ENCODE measurements around the gene CX3CR1. TPM values are rescaled to one million over a fixed set of nuclear protein-coding genes. Genes with fewer than 3 reads are reported as not detected.
A peak's percentile ranks its signal among the peaks of the same experiment; 100 is the strongest.
"Not testable (repeated sequence)": the region's sequence is repeated elsewhere in the genome, so short reads cannot be mapped to it uniquely, and the experiment has no call there.

CX3CR1 gene
- total RNA-seq, 1 donor from 2014 or later: 0.21 TPM

DNA sequence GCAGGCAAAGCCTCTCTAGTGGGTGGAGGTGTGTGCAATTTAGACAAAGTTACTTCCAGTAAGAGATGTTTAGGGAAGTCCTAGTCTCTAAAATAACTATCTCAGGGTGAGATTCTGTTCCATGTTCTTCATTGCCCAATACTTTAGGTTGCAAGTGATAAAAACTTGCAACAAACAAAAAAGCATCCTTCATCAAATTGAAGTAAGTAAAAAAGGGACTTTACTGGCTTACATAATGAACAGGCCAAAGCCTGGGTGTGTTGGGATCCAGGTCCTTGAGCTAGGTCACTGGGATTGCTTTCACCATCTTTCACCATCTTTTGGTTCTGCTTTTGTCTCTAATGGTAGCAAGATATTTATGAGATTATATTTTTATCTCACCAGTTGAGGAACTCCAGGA, 38.3 kb downstream of the CX3CR1 start:
- no peak for DNase-seq
- intact Hi-C loops (cut with micrococcal nuclease): no loop called here
- no peaks in the 10 kb centered on the region for H3K36me3 Mint-ChIP-seq (ENCODE audit: low read depth)
- H3K4me1 Mint-ChIP-seq: no peaks in the 10 kb centered on the region
- no peak overlapping the region for H3K4me3 Mint-ChIP-seq
- H3K27ac Mint-ChIP-seq: no peak overlapping the region
- H3K9me3 Mint-ChIP-seq: no peaks in the 10 kb centered on the region
- H3K27me3 Mint-ChIP-seq: peaks cover 58% of the 10 kb centered on the region

DNA sequence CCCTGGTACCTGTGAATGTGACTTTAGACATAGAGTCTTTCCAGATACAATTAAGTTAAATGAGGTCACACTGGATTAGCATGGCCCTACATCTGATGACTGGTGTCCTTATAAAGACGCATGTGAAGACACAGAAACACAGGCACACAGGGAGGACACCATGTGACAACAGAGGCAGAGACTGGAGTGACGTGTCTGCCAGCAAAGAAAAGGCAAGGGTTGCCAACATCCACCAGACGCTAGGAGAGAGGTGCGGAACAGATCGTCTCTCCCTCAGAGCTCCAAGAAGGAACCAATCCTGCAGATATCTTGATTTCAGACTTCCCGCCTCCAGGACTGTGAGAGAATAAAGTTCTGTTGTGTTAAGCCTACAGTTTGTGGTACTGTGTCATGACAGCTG, 42.8 kb downstream of the CX3CR1 start:
- Mint-ChIP-seq H3K4me1 (peaks cover 22% of the 10 kb centered on the region), H3K27ac (no peak overlapping the region), H3K9me3 (no peaks in the 10 kb centered on the region), H3K4me3 (no peak overlapping the region), H3K36me3 (ENCODE audit: low read depth) (no peaks in the 10 kb centered on the region), H3K27me3 (peaks cover 48% of the 10 kb centered on the region)
- intact Hi-C loops (cut with micrococcal nuclease): no loop called here
- peak; percentile 53 for DNase-seq

DNA sequence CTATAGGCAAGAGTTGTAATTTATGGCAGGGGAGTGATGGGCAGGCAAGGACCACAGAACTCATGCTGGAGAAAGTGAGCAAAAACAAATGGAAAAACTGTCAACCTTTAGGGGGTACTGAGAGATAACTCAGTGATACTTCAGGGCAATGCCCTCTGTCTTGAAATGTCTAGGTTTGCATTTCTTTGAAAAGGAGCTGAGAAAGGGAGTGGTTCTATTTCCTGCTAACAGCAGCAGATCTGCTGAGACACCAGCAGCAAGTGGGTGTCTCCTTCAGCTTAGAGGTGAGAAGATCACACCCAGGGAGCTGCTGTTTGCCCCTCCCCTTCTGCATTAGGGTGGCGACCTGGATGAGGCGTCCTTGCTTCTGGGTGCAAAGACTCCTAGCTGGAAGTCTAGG, 45.2 kb downstream of the CX3CR1 start:
- H3K27ac Mint-ChIP-seq: peak overlapping the region; percentile 55
- peaks cover 60% of the 10 kb centered on the region for H3K27me3 Mint-ChIP-seq
- no peaks in the 10 kb centered on the region for H3K36me3 Mint-ChIP-seq (ENCODE audit: low read depth)
- H3K4me1 Mint-ChIP-seq: peaks cover 24% of the 10 kb centered on the region
- no peaks in the 10 kb centered on the region for H3K9me3 Mint-ChIP-seq
- intact Hi-C loops (cut with micrococcal nuclease): no loop called here
- H3K4me3 Mint-ChIP-seq: peak overlapping the region; percentile 54
- peak; percentile 83 for DNase-seq

DNA sequence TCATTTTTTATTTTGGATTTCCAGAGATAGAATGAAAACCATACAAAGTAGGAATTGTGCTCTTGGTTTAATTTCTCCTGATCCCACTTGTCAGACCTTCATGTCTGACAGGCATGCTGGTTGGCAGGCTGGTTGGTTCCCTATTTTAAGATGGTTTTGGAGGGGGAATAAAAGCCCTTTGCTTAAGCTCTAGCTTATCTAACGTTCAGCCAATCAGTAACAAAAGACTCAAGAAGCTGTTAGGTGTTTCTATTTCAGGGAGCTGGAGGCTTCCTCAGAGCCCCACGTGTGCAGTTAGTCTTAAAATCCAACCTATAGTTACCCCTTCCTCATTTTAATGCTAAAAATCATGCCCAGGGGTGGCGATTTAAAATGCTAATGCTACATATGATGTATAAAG, 47.0 kb downstream of the CX3CR1 start:
- Mint-ChIP-seq H3K4me1 (peaks cover 24% of the 10 kb centered on the region), H3K27me3 (peaks cover 54% of the 10 kb centered on the region), H3K27ac (no peak overlapping the region), H3K36me3 (ENCODE audit: low read depth) (no peaks in the 10 kb centered on the region), H3K4me3 (no peak overlapping the region), H3K9me3 (no peaks in the 10 kb centered on the region)
- intact Hi-C loops (cut with micrococcal nuclease): no loop called here
- no peak for DNase-seq

DNA sequence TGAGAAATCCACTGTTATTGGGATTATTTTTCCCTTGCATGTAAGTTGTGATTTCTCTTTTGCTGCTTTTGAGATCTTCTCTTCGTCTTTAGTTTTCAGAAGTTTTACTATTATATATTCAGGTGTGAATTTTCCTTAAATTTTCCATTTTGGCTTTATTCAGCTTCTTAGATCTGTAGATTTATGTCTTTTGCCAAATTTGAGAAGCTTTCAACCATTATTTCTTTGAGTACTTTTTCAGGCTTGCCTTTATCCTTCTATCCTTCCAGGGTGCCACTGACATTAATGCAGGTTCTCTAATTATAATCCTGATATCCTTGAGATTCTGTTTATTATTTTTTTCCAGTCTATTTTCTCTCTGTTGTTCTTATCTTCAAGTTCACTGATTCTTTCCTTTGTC, 49.4 kb downstream of the CX3CR1 start:
- no peaks in the 10 kb centered on the region for H3K9me3 Mint-ChIP-seq
- H3K36me3 Mint-ChIP-seq (ENCODE audit: low read depth): no peaks in the 10 kb centered on the region
- H3K4me1 Mint-ChIP-seq: peaks cover 24% of the 10 kb centered on the region
- no peak overlapping the region for H3K4me3 Mint-ChIP-seq
- peaks cover 49% of the 10 kb centered on the region for H3K27me3 Mint-ChIP-seq
- intact Hi-C loops (cut with micrococcal nuclease): no loop called here
- DNase-seq: no peak
- H3K27ac Mint-ChIP-seq: no peak overlapping the region

DNA sequence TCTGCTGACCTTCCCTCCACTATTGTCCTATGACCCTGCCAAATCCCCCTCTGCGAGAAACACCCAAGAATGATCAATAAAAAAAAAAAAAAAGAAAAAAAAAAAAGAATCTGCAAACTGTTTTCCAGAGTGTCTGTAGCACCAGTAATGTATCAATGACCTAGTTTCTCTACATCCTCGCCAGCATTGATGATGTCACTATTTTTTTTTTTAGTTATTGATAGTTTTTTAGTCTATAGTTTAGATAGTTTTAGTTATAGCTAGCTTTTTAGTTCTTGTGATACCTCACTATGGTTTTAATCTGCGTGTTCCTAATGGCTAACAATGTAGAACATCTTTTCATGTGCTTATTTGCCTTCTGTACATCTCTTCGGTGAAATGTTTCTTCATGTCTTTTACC, 51.3 kb downstream of the CX3CR1 start:
- DNase-seq: no peak
- H3K36me3 Mint-ChIP-seq (ENCODE audit: low read depth): no peaks in the 10 kb centered on the region
- H3K4me3 Mint-ChIP-seq: no peak overlapping the region
- H3K27me3 Mint-ChIP-seq: peaks cover 63% of the 10 kb centered on the region
- peaks cover 9% of the 10 kb centered on the region for H3K4me1 Mint-ChIP-seq
- no peaks in the 10 kb centered on the region for H3K9me3 Mint-ChIP-seq
- no peak overlapping the region for H3K27ac Mint-ChIP-seq
- intact Hi-C loops (cut with micrococcal nuclease): no loop called here

DNA sequence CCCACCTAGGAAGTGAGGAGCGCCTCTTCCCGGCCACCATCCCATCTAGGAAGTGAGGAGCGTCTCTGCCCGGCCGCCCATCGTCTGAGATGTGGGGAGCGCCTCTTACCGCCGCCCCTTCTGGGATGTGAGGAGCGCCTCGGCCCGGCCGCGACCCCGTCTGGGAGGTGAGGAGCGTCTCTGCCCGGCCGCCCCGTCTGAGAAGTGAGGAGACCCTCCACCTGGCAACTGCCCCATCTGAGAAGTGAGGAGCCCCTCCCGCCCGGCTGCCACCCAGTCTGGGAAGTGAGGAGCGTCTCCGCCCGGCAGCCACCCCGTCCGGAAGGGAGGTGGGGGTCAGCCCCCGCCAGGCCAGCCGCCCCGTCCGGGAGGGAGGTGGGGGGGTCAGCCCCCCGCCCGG, 52.2 kb downstream of the CX3CR1 start:
- peaks cover 63% of the 10 kb centered on the region for H3K27me3 Mint-ChIP-seq

DNA sequence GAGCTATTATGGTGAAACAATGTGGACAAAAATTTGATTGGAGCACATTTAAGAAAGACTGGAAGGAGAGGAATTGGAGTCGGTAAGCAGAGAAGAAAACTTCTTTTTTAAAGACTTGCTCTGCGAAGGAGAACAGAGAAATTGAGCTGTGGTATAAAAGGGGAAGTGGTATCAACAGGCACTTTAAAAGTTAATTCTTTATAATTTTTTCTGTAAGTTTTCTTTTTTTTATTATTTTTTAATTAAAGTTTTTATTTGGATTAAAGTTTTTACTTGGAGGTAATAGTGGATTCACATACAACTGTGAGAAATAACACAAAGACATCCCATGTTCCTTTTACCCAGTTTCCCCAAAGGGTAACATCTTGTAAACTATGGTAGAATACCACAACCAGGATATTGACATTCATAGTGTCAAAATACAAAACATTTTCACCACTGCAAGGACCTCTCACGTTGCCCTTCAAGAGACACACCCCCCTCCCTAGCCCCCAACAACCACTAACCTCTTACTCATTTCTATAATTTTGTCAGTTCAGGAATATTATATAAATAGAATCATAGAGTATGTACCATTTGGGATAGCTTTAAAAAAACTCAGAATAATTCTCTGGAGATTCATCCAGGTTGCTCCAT, 53.6 kb downstream of the CX3CR1 start:
- H3K4me3 Mint-ChIP-seq: no peak overlapping the region
- intact Hi-C loops (cut with micrococcal nuclease): no loop called here
- peaks cover 10% of the 10 kb centered on the region for H3K4me1 Mint-ChIP-seq
- no peak overlapping the region for H3K27ac Mint-ChIP-seq
- no peak for DNase-seq
- H3K27me3 Mint-ChIP-seq: peaks cover 55% of the 10 kb centered on the region
- H3K9me3 Mint-ChIP-seq: peaks cover 4% of the 10 kb centered on the region
- no peaks in the 10 kb centered on the region for H3K36me3 Mint-ChIP-seq (ENCODE audit: low read depth)

More for the DNA sequence above, 52.2 kb downstream of the CX3CR1 start:
- H3K36me3 Mint-ChIP-seq (ENCODE audit: low read depth); H3K4me3 Mint-ChIP-seq; intact Hi-C loops (cut with micrococcal nuclease); DNase-seq; H3K9me3 Mint-ChIP-seq; H3K4me1 Mint-ChIP-seq; H3K27ac Mint-ChIP-seq: not testable (repeated sequence)

DNA sequence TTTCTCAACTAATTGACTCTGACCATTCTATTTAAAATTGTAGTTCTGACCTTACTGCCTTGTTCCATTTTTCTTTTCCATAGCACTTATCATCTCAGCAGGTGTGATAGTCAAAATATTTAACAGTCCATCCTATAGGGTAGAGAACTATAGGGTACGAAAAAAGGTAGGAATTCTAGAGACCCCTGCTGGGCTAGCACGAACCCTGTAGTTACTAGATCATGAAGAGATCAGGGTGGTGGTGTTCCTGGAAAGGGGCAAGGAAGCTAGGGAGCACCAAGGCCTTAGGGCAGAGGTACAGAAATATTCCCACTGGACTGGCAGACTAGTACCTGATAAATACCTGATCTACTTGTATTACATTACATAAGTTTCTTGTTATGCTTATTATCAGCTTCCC, 55.5 kb downstream of the CX3CR1 start:
- Mint-ChIP-seq H3K36me3 (ENCODE audit: low read depth) (no peaks in the 10 kb centered on the region), H3K9me3 (peaks cover 4% of the 10 kb centered on the region), H3K27me3 (peaks cover 43% of the 10 kb centered on the region), H3K27ac (no peak overlapping the region), H3K4me1 (peaks cover 26% of the 10 kb centered on the region), H3K4me3 (no peak overlapping the region)
- intact Hi-C loops (cut with micrococcal nuclease): loop anchor here (5.0 kb wide), 1 partner anchor 43 kb away; no protein-coding TSS in a partner anchor
- DNase-seq: no peak

DNA sequence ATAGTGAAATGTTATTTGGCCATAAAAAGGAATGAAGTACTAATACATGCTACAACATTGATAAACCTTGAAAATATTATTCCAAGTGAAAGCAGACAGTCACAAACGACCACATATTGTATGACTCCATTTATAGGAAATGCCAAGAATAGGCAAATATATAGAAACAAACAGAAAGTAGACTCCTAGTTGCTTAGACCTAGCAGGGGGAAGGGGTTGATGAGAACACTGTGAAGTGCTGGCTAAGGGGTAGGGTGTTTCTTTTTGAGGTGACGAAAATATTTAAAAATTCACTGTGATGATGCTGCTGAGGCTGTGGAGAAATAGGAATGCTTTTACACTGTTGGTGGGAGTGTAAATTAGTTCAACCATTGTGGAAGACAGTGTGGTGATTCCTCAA, 56.9 kb downstream of the CX3CR1 start:
- no peak for DNase-seq
- Mint-ChIP-seq H3K36me3 (ENCODE audit: low read depth) (no peaks in the 10 kb centered on the region), H3K4me3 (no peak overlapping the region), H3K27ac (no peak overlapping the region), H3K4me1 (peaks cover 26% of the 10 kb centered on the region), H3K9me3 (peaks cover 4% of the 10 kb centered on the region), H3K27me3 (peaks cover 42% of the 10 kb centered on the region)
- intact Hi-C loops (cut with micrococcal nuclease): loop anchor here (5.0 kb wide), 1 partner anchor 44 kb away; no protein-coding TSS in a partner anchor

DNA sequence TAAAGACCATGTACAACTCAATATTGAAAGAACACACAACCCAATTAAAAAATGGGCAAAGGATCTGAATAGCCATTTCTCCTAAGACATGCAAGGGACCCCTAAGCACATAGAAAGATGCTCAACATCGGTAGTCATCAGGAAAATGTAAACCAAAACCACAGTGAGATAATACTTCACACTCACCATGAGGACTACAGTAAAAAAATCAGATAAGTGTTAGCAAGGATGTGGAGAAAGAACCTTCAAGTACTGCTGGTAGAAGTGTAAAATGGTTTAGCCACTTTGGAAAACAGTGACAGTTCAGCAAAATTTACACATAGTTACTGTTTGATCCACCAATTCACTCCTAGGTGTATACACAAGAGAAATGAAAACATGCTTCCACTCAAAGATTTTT, 57.4 kb downstream of the CX3CR1 start:
- Mint-ChIP-seq H3K36me3 (ENCODE audit: low read depth) (no peaks in the 10 kb centered on the region), H3K27ac (no peak overlapping the region), H3K9me3 (peaks cover 4% of the 10 kb centered on the region), H3K4me1 (peaks cover 26% of the 10 kb centered on the region), H3K4me3 (no peak overlapping the region), H3K27me3 (peaks cover 44% of the 10 kb centered on the region)
- no peak for DNase-seq
- intact Hi-C loops (cut with micrococcal nuclease): loop anchor here (5.0 kb wide), 1 partner anchor 45 kb away; no protein-coding TSS in a partner anchor

DNA sequence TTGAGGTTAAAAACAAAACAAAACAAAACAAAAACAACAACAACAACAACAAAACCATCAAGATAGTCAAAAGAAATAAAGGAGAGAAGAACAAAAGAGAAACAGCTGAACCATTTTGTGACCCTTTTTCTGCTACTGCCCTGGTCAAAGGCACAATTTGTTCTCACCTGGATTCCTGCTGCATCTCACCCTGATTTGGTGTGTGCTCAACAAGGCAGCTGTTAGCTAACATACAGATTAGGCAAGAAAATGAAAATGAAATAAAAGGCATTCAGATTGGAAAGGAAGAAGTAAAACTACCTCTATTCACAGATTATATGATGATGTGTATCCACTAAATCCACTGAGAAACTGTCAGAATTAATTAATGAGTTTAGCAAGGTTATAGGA, 58.7 kb downstream of the CX3CR1 start:
- Mint-ChIP-seq H3K27ac (peak overlapping the region; percentile 36), H3K9me3 (peaks cover 4% of the 10 kb centered on the region), H3K4me3 (peak overlapping the region; percentile 34), H3K27me3 (peaks cover 54% of the 10 kb centered on the region), H3K4me1 (peaks cover 35% of the 10 kb centered on the region), H3K36me3 (ENCODE audit: low read depth) (no peaks in the 10 kb centered on the region)
- no peak for DNase-seq
- intact Hi-C loops (cut with micrococcal nuclease): loop anchor here (5.0 kb wide), 1 partner anchor 46 kb away; no protein-coding TSS in a partner anchor

DNA sequence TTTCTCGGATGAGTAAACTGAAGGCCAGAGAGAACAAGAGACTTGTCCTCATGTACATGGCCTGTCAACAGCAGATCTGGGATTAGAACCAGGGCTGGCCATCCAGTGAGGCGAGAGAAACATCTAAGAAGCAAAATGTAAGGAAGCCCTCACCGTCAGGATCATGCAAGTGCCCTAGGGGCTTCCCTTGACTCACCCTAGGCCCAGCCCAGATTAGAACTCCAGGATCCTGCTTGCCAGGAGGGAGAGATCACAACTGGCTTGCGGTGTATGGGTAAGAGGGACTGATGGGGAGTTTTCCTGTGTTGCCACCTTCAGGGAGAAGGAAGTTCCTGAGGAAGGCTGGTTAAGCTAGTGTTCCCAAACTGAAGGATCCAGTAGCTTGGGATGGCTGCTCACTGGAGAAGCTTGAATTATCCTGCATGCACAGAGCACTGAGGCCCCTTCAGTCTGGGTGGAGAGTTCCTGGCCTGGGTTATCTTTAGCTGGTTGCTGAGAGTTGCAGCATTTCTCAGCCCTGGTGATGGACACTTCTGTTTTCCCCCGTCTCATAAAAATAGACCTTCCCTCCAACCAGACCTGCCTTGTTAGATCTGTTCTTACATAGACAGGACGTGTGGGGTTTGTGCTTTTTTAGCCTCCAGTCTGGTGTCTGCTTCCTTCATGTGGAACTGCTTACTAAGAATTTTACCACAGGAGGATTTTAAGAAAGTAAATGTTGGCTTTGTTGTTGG, 59.3 kb downstream of the CX3CR1 start:
- intact Hi-C loops (cut with micrococcal nuclease): loop anchor here (5.0 kb wide), 1 partner anchor 47 kb away; no protein-coding TSS in a partner anchor
- H3K27ac Mint-ChIP-seq: peak overlapping the region; percentile 36
- peaks cover 50% of the 10 kb centered on the region for H3K27me3 Mint-ChIP-seq
- H3K4me1 Mint-ChIP-seq: peaks cover 41% of the 10 kb centered on the region
- H3K4me3 Mint-ChIP-seq: peak overlapping the region; percentile 34
- H3K9me3 Mint-ChIP-seq: peaks cover 4% of the 10 kb centered on the region
- DNase-seq: peak; percentile 77
- H3K36me3 Mint-ChIP-seq (ENCODE audit: low read depth): no peaks in the 10 kb centered on the region

DNA sequence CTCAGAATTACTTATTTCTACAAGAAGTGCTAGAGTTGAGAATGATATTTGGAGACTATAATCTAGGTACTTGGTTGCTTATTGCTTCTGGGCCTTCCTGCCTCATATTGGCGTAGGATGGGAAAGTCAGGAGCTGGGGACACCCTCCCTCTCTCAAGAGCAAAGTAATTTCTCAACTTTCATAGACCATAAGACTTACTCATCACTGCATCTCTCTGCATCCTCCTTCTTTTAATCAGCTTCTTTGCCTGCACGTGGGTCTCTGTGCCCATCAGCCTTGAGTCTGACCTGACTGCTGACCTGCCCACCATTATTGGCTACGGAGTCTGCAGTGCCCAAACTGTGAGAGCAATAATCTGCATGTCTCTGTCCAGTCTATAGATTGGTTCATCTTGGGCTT, 60.1 kb downstream of the CX3CR1 start:
- H3K36me3 Mint-ChIP-seq (ENCODE audit: low read depth): no peaks in the 10 kb centered on the region

More for the DNA sequence above, 60.1 kb downstream of the CX3CR1 start:
- Mint-ChIP-seq H3K27me3 (peaks cover 41% of the 10 kb centered on the region), H3K27ac (no peak overlapping the region), H3K4me3 (no peak overlapping the region), H3K9me3 (peaks cover 4% of the 10 kb centered on the region), H3K4me1 (peaks cover 43% of the 10 kb centered on the region)
- no peak for DNase-seq
- intact Hi-C loops (cut with micrococcal nuclease): loop anchor here (5.0 kb wide), 1 partner anchor 48 kb away; no protein-coding TSS in a partner anchor

Data from activated CD4-positive, alpha-beta T cell treated with anti-CD3 and anti-CD28 coated beads, Interleukin-2, amount 10 ng/mL, durations not matched to agents 24 days and 14 days (primary cell).